ENCODE results near the gene RAP1GDS1.

DNA sequence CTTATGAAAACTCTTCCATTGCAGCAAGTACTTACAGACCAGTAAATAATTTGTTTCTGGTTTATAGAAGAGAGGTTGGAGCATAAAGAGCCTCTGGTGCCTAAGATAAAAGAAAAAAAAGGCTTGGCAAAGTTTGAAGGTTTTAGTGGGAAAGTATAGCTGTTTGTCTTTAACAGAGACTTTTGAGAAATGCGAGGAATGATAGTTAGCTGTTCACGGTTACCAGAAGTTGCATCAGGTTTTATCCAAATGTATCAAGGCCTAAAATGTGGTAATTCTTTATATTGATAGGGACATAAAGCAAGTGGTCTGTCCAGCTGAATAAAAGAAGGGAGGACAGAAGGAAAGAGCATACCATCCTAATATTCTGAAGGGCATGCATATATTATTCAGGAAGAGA is 29.3 kb downstream of the RAP1GDS1 start:
- TF ChIP-seq REST (IDR thresholded peaks at IDR 0.05; ENCODE audit: insufficient replicate concordance, low read depth) (no peak), GABPA (IDR thresholded peaks at IDR 0.05; ENCODE audit: low read depth) (no peak)
- TF ChIP-seq, protein P1, sequence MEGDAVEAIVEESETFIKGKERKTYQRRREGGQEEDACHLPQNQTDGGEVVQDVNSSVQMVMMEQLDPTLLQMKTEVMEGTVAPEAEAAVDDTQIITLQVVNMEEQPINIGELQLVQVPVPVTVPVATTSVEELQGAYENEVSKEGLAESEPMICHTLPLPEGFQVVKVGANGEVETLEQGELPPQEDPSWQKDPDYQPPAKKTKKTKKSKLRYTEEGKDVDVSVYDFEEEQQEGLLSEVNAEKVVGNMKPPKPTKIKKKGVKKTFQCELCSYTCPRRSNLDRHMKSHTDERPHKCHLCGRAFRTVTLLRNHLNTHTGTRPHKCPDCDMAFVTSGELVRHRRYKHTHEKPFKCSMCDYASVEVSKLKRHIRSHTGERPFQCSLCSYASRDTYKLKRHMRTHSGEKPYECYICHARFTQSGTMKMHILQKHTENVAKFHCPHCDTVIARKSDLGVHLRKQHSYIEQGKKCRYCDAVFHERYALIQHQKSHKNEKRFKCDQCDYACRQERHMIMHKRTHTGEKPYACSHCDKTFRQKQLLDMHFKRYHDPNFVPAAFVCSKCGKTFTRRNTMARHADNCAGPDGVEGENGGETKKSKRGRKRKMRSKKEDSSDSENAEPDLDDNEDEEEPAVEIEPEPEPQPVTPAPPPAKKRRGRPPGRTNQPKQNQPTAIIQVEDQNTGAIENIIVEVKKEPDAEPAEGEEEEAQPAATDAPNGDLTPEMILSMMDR (IDR thresholded peaks at IDR 0.05; ENCODE audit: insufficient read depth, low read length), result no peak
